Measurements from ENCODE around the gene EXOC6B. TPM values are rescaled to one million over a fixed set of nuclear protein-coding genes. Genes with fewer than 3 reads are reported as not detected.
"Not testable (repeated sequence)": the region's sequence is repeated elsewhere in the genome, so short reads cannot be mapped to it uniquely, and the experiment has no call there.

Gene EXOC6B
- polyA plus RNA-seq, 1 donor = 11.3 TPM

DNA sequence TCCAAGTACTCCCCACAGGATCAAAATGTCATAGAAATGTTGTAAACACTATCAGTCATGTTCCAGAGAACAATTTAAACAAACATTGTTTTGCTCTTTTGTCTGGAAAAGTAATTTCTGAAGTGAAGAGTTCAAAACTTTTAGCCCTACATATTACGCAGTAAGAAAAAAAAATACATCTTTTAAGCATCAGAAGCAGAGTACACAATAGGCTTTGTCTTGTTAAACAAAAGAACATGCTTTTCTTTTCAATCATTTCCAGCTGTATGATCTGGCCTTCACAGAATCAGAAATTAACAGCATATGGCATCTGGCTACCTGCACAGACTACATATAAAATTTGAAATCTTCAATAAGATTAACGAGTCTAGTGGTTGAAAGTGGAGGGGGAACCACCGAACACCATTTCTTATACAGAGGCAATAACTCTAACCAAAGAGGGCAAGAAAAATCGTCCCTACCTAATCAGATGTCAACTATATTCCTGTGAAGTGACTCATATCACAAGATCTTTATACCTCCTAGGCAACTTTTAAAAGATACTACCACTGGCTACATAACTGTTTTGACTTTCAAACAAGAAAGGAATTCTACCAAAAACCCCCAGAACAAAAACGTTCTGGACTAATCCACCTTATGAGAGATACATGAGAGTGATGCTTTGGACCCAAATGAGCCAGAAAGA is 149.3 kb downstream of the EXOC6B start:
- no peak for DNase-seq

DNA sequence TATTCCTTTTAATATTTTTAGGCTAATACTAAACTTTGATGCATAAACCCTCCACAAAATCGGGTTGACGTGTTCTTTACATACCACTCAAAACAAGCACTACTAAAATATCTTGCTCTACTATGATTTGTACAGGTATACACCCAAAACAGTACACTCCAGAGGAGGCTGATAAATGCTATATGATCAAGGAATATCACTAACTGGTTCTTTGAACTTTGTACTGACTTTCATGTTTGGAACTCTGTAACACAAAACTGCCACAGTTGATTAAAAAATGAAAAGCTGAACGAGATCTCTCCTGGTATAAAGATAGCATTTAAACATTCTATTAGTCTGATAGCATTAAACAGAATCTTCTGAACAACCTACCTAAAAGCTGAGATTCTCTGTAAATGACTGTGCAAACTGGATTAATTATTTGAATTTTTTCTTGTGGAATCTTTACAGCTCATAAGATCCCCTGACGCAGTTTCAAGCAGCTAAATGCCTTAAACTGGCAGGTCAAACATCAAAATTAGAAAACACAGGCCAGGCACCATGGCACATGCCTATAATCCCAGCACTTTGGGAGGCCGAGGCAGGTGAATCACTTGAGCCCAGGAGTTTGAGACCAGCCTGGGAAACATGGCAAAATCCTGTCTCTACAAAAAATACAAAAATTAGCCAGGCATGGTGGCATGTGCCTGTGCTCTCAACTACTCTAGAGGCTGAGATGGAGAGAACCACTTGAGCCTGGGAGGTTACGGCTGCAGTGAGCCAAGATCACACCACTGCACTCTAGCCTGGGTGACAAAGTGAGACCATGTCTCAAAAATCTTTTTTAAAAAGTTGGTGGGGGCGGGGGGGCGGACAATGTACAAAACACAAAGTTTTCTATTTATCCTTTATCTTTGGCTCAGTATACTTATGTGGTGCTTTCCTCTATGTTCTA is 150.6 kb downstream of the EXOC6B start:
- DNase-seq = no peak

DNA sequence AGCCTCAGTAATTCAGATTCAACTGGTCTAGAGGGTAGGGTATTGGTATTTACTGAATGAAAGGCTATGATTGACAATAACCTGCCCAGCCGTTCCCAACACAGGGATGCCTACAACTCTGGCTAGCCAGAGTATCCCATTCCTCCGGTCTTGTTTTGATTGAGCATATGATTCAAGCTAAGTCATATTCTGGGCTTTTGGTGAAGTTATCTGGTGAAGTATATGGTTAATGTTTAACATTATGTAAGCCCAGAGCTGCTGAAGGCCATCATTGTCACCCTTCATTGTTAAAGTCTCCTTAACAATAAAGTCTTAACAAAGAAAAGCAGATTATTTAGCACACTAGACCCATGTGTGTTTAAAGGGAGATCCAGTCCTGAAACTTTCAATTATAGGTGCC is 152.6 kb downstream of the EXOC6B start:
- no peak for DNase-seq

GRCh38 chr2:72669121-72669520 is 156.7 kb downstream of the EXOC6B start:
- no peak for DNase-seq

- DNase-seq = no peak
Measured at GRCh38 chr2:72668647-72669046, 157.2 kb downstream of the EXOC6B start.

GRCh38 chr2:72665448-72665847 is 160.4 kb downstream of the EXOC6B start:
- no peak for DNase-seq

DNA sequence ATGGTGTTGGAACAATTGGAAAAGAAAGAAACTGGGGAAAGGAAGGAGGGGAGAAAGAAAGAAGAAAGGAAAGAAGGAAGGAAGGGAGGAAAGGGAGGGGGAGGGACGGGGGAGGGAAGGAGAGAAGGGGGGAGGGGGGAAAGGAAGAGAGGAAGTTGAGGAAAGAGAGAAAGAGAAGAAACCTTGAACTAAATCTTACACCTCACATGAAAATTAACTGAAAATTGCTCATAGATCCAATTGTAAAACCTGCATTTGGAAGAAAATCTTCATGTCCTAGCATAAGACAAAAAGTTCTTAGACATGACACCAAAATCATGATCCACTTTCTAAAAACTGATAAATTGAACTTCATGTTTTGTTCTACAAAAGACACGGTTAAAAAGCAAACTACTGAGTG is 163.8 kb downstream of the EXOC6B start:
- no peak for DNase-seq

DNA sequence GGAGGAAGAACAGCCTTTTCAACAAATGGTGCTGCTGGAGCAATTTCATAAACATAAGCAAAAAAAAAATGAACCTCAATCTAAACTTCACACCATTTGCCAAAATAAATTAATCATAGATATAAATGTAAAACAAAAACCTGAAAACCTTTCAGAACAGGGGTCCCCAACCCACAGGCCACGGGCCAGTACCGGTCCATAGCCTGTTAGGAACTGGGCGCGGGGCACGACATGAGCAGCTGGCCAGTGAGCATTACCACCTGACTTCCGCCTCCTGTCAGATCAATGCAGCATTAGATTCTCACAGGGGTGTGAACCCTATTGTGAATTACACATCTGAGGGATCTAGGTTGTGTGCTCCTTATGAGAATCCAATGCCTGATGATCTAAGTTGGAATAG is 176.0 kb downstream of the EXOC6B start:
- no peak for DNase-seq

DNA sequence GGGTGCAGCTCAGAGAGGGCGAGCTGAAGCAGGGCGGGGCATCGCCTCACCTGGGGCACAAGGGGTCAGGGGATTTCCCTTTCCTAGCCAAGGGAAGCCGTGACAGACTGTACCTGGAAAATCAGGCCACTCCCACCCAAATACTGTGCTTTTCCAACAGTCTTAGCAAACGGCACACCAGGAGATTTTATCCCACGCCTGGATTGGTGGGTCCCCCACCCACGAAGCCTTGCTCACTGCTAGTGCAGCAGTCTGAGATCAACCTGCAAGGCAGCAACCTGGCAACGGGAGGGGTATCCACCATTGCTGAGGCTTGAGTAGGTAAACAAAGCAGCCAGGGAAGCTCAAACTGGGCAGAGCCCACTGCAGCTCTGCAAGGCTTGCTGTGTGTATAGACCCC is 184.6 kb downstream of the EXOC6B start:
- not testable (repeated sequence) for DNase-seq

DNA sequence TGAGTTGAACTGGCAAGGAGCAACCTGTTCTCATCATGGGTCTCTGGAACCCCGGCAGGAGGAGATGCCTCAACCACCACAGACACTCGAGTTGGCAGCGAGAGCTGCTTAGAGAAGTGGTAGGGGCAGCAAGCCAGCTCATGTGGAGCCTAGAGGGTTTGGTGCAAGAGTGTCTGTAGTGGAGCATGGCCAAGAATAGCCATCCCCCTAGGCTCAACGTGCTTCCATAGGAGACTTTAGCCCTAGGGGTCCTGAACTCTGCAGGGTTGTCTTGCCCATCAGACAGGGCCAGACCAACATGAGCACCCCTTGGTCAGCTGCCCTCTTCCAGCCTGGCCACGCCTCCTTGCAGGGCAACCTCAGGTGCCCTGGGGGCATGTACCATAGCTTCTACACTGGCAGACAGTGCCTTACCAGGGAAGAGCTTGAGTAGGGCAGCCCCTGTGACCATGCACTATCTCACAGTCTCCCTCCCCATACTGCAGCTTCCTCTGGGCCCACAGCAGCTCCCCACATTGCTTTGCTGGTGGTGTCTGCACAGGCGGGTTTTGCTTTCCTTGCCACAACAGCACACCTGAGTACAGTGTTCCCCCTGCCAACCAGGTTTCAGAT is 187.1 kb downstream of the EXOC6B start:
- DNase-seq = no peak

DNA sequence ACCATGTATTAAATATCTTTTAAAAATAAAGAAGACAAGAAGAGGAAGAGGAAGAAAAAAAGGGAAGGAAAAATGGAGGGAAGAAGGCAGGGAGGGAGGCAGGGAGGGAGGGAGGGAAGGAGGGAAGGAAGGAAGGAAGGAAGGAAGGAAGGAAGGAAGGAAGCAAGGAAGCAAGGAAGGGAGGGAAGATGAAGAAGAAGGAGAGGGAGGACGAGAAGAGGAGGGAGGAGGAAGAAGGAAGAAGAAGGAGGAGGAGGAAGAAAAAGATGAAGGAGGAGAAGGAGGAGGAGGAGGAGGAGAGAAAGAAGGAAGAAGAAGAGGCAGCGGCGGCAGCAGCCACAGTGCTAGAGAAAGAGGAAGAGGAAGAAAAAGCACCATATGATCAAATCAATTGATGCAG is 189.6 kb downstream of the EXOC6B start:
- DNase-seq = no peak

GRCh38 chr2:72630767-72631166 is 195.1 kb downstream of the EXOC6B start:
- DNase-seq = no peak

GRCh38 chr2:72629062-72629461 is 196.8 kb downstream of the EXOC6B start:
- DNase-seq = no peak

DNA sequence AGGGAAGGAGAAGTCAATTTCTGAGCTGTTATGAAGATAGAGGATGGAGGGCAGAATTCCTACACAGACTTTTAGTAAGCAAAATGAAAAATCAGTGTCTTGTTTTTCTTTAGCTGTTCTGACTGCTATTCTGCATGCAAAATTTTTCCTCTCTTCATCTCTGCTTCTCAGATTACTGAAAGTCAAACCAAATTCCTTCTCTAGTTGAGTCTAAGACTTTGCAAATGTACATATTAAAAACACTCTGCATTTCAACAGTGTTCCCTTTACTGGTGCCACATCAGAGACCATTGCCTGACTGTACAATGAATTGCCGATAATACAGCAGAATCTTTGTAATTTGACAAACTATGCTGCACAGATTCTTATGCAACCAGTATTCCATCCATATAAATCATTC is 198.8 kb downstream of the EXOC6B start:
- no peak for DNase-seq

GRCh38 chr2:72625366-72625765 is 200.5 kb downstream of the EXOC6B start:
- peak; percentile 47 for DNase-seq

- no peak for DNase-seq
Measured at GRCh38 chr2:72623481-72623880, 202.4 kb downstream of the EXOC6B start.

- DNase-seq = no peak
Measured at GRCh38 chr2:72619626-72620025, 206.2 kb downstream of the EXOC6B start.

GRCh38 chr2:72613931-72614330 is 211.9 kb downstream of the EXOC6B start:
- no peak for DNase-seq

DNA sequence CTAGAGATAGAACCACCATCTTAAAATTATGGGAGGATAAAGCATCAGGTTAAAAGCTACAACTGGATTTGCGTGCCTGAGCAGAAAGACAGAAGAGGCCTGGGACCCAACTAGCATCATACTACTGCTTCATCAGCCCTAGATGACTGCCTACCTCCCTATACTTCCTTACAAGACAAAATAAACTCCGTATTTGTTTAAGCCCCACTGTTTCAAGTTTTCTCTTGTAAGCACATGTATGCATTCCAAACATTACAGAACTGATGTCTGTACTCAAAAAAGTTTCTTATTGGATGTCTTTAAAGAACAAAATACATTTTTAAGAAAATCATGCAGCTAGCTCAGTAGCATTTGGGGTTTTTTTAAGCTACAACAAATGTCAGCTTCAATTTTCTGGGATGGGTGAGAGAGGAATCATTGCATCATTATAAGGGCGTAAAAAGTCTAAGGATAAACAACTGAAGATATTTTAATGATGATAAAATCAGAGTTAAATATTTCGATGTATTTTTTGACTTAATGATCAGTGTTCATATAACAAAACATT is 213.1 kb downstream of the EXOC6B start:
- no peak for DNase-seq

DNA sequence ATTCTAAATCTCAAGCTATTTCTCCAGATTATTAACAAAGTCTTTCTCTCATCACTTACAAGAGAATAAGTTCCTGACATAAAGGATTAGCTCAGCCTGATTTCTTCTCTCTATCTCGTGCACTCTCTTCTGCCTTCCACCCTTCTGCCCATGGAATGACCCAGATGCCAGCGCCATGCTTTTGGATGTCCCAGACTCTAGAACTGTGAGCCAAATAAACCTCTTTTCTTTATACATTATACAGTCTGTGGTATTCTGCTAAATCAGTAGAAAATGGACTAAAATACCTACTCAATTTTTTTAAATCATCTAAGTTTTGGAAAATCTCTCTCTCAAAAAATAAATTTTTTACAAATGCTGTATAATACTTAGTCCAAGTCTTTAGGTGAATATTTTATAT is 218.6 kb downstream of the EXOC6B start:
- DNase-seq = no peak

GRCh38 chr2:72605836-72606442 is 219.9 kb downstream of the EXOC6B start:
- DNase-seq = no peak

DNA sequence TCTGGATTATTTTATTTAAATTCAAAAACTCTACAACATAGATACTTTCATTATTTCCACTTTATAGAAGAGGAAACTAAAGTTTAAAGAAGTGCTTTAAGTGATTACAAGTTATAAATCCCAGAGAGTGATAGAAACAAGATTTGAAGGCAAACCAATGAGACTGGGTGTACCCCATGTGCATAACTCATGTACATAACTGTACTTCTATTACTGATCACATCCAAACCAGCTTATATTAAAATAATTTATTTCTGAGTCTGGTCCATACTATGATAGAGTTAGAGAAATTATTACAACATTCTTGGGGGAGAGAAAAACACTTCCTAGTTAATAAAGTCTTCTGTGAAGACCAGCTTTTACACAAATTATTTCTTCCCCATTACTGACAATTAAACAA is 221.4 kb downstream of the EXOC6B start:
- DNase-seq = no peak

- DNase-seq = no peak
Measured at GRCh38 chr2:72603481-72603880, 222.4 kb downstream of the EXOC6B start.
